Stromal cell of bone marrow (primary cell): ENCODE measurements around the gene OR11G2.
"Not testable (repeated sequence)": the region's sequence is repeated elsewhere in the genome, so short reads cannot be mapped to it uniquely, and the experiment has no call there.

ENCODE experiments used
- DNase-seq: peaks from one replicate; pipeline ENCODE4 v3.0.0-alpha.2; 2012; ENCODE audit warnings: low read depth

The OR11G2 gene

GRCh38 chr14:20190596-20190995 lies at the start of gene OR11G2:
Gene OR11G2, plus strand, starts transcription at chr14:20190896. Its CDS starts 6,542 bp downstream, at chr14:20197438.
- DNase-seq: no peak

GRCh38 chr14:20143911-20144310 lies 46.8 kb upstream of the OR11G2 start:
- DNase-seq: no peak

- DNase-seq: no peak
These were observed 45.9 kb upstream of the OR11G2 start for GRCh38 chr14:20144820-20145219.

GRCh38 chr14:20164462-20164861 lies 26.2 kb upstream of the OR11G2 start:
- DNase-seq: no peak

- DNase-seq: no peak
These were observed 23.6 kb upstream of the OR11G2 start for GRCh38 chr14:20167091-20167490.

GRCh38 chr14:20169852-20170251 lies 20.8 kb upstream of the OR11G2 start:
- peak; percentile 33 for DNase-seq

- not testable (repeated sequence) for DNase-seq
These were observed 16.5 kb upstream of the OR11G2 start for GRCh38 chr14:20174205-20174604.

- no peak for DNase-seq
These were observed 14.4 kb upstream of the OR11G2 start for GRCh38 chr14:20176330-20176729.

GRCh38 chr14:20177433-20177974 lies 13.2 kb upstream of the OR11G2 start:
- no peak for DNase-seq

GRCh38 chr14:20179218-20179617 lies 11.5 kb upstream of the OR11G2 start:
- DNase-seq: no peak

GRCh38 chr14:20179880-20180279 lies 10.8 kb upstream of the OR11G2 start:
- no peak for DNase-seq

- no peak for DNase-seq
These were observed 10.2 kb upstream of the OR11G2 start for GRCh38 chr14:20180486-20180885.

- DNase-seq: no peak
These were observed 6.5 kb upstream of the OR11G2 start for GRCh38 chr14:20184181-20184580.

- no peak for DNase-seq
These were observed 700 bp downstream of the OR11G2 start for GRCh38 chr14:20191396-20191795.

- no peak for DNase-seq
These were observed 3.4 kb downstream of the OR11G2 start for GRCh38 chr14:20194101-20194500.

GRCh38 chr14:20195170-20195569 lies 4.5 kb downstream of the OR11G2 start:
- not testable (repeated sequence) for DNase-seq

- DNase-seq: no peak
These were observed 5.2 kb downstream of the OR11G2 start for GRCh38 chr14:20195911-20196310.

- DNase-seq: no peak
These were observed 6.8 kb downstream of the OR11G2 start for GRCh38 chr14:20197459-20197858.

GRCh38 chr14:20198991-20199390 lies 8.3 kb downstream of the OR11G2 start:
- DNase-seq: no peak

- no peak for DNase-seq
These were observed 14.0 kb downstream of the OR11G2 start for GRCh38 chr14:20204721-20205120.

- DNase-seq: no peak
These were observed 18.9 kb downstream of the OR11G2 start for GRCh38 chr14:20209595-20209994.

- not testable (repeated sequence) for DNase-seq
These were observed 21.7 kb downstream of the OR11G2 start for GRCh38 chr14:20212406-20212805.

- DNase-seq: peak; percentile 13
These were observed 24.5 kb downstream of the OR11G2 start for GRCh38 chr14:20215196-20215595.

- peak; percentile 5 for DNase-seq
These were observed 28.3 kb downstream of the OR11G2 start for GRCh38 chr14:20219033-20219432.

GRCh38 chr14:20223410-20223809 lies 32.7 kb downstream of the OR11G2 start, which contains the start of gene OR11H6:
Gene OR11H6, plus strand, starts transcription at chr14:20223710. Its CDS starts 0 bp downstream, at chr14:20223710.
- DNase-seq: no peak
